ENCODE data around the gene PROB1. TPM values are rescaled to one million over a fixed set of nuclear protein-coding genes. Genes with fewer than 3 reads are reported as not detected.
A peak's percentile ranks its signal among the peaks of the same experiment; 100 is the strongest.

Gene PROB1
- total and polyA plus RNA-seq, 2 of the 13 experiments (the other 11 are each of a cell fraction or from before 2014, with no cell fraction given), result 0.69 to 1.1 TPM

DNA sequence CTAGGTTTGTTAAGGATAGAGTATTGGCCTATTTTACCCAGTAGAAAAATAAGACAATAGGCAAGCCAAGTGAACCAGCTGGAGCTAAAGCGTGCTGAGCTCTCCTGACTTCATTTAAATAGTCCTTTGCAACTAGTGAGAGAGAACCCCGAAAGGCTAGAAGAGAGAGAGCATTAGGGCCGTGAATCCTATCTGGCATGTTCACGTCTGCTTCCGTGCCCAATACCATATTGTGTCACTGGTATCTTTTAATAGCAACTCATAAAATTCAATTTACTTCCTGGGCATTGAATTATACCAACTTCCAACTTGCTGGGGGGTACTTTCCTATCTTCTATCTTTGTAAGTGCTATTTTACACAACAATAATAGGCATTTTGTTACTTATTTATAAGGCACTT is 30.6 kb upstream of the PROB1 start (continued):
- no peak for TF ChIP-seq ZNF75D (CRISPR knock-in tag; IDR thresholded peaks at IDR 0.05; ENCODE audit: borderline replicate concordance)
- TF ChIP-seq, protein P1, sequence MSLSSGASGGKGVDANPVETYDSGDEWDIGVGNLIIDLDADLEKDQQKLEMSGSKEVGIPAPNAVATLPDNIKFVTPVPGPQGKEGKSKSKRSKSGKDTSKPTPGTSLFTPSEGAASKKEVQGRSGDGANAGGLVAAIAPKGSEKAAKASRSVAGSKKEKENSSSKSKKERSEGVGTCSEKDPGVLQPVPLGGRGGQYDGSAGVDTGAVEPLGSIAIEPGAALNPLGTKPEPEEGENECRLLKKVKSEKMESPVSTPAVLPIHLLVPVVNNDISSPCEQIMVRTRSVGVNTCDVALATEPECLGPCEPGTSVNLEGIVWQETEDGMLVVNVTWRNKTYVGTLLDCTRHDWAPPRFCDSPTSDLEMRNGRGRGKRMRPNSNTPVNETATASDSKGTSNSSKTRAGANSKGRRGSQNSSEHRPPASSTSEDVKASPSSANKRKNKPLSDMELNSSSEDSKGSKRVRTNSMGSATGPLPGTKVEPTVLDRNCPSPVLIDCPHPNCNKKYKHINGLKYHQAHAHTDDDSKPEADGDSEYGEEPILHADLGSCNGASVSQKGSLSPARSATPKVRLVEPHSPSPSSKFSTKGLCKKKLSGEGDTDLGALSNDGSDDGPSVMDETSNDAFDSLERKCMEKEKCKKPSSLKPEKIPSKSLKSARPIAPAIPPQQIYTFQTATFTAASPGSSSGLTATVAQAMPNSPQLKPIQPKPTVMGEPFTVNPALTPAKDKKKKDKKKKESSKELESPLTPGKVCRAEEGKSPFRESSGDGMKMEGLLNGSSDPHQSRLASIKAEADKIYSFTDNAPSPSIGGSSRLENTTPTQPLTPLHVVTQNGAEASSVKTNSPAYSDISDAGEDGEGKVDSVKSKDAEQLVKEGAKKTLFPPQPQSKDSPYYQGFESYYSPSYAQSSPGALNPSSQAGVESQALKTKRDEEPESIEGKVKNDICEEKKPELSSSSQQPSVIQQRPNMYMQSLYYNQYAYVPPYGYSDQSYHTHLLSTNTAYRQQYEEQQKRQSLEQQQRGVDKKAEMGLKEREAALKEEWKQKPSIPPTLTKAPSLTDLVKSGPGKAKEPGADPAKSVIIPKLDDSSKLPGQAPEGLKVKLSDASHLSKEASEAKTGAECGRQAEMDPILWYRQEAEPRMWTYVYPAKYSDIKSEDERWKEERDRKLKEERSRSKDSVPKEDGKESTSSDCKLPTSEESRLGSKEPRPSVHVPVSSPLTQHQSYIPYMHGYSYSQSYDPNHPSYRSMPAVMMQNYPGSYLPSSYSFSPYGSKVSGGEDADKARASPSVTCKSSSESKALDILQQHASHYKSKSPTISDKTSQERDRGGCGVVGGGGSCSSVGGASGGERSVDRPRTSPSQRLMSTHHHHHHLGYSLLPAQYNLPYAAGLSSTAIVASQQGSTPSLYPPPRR (CRISPR knock-in tag; IDR thresholded peaks at IDR 0.05; ENCODE audit: borderline replicate concordance), result no peak

DNA sequence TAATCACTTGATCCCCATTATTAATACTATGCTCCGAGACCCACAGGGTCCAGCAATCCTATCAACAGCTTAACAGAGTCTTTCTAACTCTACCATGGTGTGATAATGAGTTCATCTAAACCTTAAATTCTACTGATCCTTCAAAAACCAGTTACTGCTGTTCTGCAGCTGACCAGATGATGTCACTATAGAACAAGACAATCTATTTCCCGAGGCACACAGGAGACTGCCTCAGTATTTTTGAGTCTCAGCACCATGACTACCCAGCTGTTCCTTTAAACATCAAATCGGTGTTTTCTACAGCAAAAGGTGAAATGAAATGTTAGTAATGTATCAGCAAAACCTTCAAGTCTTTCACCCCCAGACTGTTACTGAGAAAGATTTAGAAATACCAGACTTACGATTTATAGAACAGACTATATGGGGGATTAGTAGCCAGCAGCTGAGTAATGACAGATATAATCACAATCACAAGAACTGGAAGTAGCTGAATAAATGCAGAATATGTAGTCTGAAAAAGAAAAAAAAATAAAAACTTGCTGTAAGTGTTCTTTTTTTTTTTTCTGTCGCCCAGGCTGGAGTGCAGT is 27.5 kb upstream of the PROB1 start:
- peaks cover 3 to 6% of the 10 kb centered on the region in 2 experiments; a peak in 3 of 5 replicates for H3K36me3 ChIP-seq (replicated peaks in 1 of 2; ENCODE audit: control insufficient read depth in 1 of 2, insufficient read depth in 2 of 2, low read length in 2 of 2)
- in situ Hi-C loops (cut with HindIII; ENCODE audit: extremely low pct_ligation_motif_present, low pct_unique_long_range_greater_than_20kb), result loop anchor here (5.0 kb wide), 1 partner anchor 95 kb away; no protein-coding TSS in a partner anchor
- no TSS peak for BruUV-seq (replicated peaks)
- FAIRE-seq, result peak; percentile 62
- 41% methylated on average over 5 of the region's 5 CpGs for WGBS (ENCODE audit: low lambda C conversion rate)
- no peaks in the 10 kb centered on the region for H3K79me2 ChIP-seq (ENCODE audit: insufficient read depth, low read length)
- no peak overlapping the region for H3K4me3 ChIP-seq (replicated peaks in 1 of 3; ENCODE audit: insufficient read depth in 1 of 3, low read depth in 2 of 3, low read length in 3 of 3)
- ChIA-PET POLR2A (interaction anchor here (0.7 to 1.4 kb wide), 5 partner anchors 17 to 95 kb away, joined by 3 to 7 read pairs (median 4); partner anchors contain the start of gene DNAJC18), CTCF (ENCODE audit: low intra/inter-chr PET ratio, low total read pairs) (interaction anchor here (1.7 to 4.9 kb wide), 2 partner anchors 91 to 96 kb away, joined by 8 to 60 read pairs; no protein-coding TSS in a partner anchor)
- H3K27me3 ChIP-seq (ENCODE audit: control insufficient read depth in 1 of 2, insufficient read depth in 2 of 2, low read length in 2 of 2), result no peaks in the 10 kb centered on the region
- H3K27ac ChIP-seq (ENCODE audit: extremely low read length, insufficient read depth, low read length), result no peak overlapping the region
- no peak overlapping the region for H3K9ac ChIP-seq (ENCODE audit: insufficient read depth, low read depth, low read length)
- ATAC-seq, result peak; percentile 82
- intact Hi-C loops (cut with micrococcal nuclease; ENCODE audit: unreplicated experiment), result loop anchor here (1.0 to 5.0 kb wide), 2 partner anchors 91 to 140 kb away; partner anchors contain the start of gene UBE2D2
- H3K9me3 ChIP-seq (ENCODE audit: low read length), result no peaks in the 10 kb centered on the region
- no peak overlapping the region for H2AFZ ChIP-seq (ENCODE audit: low read length)
- H4K20me1 ChIP-seq (ENCODE audit: insufficient read depth, low read length), result no peaks in the 10 kb centered on the region
- DNase-seq (ENCODE audit: low spot score), result peak; percentile 66
- H3K4me1 ChIP-seq (ENCODE audit: insufficient read depth, low read length), result peaks cover 16% of the 10 kb centered on the region
- no peak overlapping the region for H3K4me2 ChIP-seq (ENCODE audit: low read depth, low read length)
- TF ChIP-seq SAP130 (CRISPR knock-in tag; IDR thresholded peaks at IDR 0.05; ENCODE audit: low read depth), result 0 out of 2 replicates have a peak, but pooled peaks have one; percentile 23
- TF ChIP-seq ZSCAN9 (CRISPR knock-in tag; IDR thresholded peaks at IDR 0.05; ENCODE audit: borderline replicate concordance), result 0 out of 2 replicates have a peak, but pooled peaks have one; percentile 50
- TF ChIP-seq, protein P2, sequence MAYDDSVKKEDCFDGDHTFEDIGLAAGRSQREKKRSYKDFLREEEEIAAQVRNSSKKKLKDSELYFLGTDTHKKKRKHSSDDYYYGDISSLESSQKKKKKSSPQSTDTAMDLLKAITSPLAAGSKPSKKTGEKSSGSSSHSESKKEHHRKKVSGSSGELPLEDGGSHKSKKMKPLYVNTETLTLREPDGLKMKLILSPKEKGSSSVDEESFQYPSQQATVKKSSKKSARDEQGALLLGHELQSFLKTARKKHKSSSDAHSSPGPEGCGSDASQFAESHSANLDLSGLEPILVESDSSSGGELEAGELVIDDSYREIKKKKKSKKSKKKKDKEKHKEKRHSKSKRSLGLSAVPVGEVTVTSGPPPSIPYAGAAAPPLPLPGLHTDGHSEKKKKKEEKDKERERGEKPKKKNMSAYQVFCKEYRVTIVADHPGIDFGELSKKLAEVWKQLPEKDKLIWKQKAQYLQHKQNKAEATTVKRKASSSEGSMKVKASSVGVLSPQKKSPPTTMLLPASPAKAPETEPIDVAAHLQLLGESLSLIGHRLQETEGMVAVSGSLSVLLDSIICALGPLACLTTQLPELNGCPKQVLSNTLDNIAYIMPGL (CRISPR knock-in tag; IDR thresholded peaks at IDR 0.05; ENCODE audit: borderline replicate concordance in 1 of 2, low read depth in 1 of 2), result 0 out of 4 replicates have a peak, but pooled peaks of 1 of the 2 experiments have one; percentile 40
- no peak for TF ChIP-seq FOXO1 (CRISPR knock-in tag; IDR thresholded peaks at IDR 0.05)
- peak; percentile 93 for TF ChIP-seq STAG1 (CRISPR knock-in tag; IDR thresholded peaks at IDR 0.05)
- TF ChIP-seq, protein P3, sequence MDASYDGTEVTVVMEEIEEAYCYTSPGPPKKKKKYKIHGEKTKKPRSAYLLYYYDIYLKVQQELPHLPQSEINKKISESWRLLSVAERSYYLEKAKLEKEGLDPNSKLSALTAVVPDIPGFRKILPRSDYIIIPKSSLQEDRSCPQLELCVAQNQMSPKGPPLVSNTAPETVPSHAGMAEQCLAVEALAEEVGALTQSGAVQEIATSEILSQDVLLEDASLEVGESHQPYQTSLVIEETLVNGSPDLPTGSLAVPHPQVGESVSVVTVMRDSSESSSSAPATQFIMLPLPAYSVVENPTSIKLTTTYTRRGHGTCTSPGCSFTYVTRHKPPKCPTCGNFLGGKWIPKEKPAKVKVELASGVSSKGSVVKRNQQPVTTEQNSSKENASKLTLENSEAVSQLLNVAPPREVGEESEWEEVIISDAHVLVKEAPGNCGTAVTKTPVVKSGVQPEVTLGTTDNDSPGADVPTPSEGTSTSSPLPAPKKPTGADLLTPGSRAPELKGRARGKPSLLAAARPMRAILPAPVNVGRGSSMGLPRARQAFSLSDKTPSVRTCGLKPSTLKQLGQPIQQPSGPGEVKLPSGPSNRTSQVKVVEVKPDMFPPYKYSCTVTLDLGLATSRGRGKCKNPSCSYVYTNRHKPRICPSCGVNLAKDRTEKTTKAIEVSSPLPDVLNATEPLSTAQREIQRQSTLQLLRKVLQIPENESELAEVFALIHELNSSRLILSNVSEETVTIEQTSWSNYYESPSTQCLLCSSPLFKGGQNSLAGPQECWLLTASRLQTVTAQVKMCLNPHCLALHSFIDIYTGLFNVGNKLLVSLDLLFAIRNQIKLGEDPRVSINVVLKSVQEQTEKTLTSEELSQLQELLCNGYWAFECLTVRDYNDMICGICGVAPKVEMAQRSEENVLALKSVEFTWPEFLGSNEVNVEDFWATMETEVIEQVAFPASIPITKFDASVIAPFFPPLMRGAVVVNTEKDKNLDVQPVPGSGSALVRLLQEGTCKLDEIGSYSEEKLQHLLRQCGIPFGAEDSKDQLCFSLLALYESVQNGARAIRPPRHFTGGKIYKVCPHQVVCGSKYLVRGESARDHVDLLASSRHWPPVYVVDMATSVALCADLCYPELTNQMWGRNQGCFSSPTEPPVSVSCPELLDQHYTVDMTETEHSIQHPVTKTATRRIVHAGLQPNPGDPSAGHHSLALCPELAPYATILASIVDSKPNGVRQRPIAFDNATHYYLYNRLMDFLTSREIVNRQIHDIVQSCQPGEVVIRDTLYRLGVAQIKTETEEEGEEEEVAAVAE (CRISPR knock-in tag; IDR thresholded peaks at IDR 0.05; ENCODE audit: borderline replicate concordance), result no peak
- TF ChIP-seq ELF3 (CRISPR knock-in tag; IDR thresholded peaks at IDR 0.05), result 0 out of 2 replicates have a peak, but pooled peaks have one; percentile 26
- no peak for TF ChIP-seq SRF (IDR thresholded peaks at IDR 0.05; ENCODE audit: low read depth, low read length)
